GM12891 (cell line): ENCODE data around the gene UNC119.

Experiments
- DNase-seq: peaks from one replicate; pipeline ENCODE4 v3.0.0; 2011; ENCODE audit warnings: low spot score; ENCODE audit not compliant: insufficient read length
- FAIRE-seq: peaks from 2 replicates; lab custom pipeline; 2011; peaks lifted over from hg19 to GRCh38; lab: Jason Lieb, UNC
- PAX5 ChIP-seq: IDR thresholded peaks from 2 replicates; pipeline ENCODE4 v1.6.1; 2011; ENCODE audit warnings: low read length, moderate library complexity, mild to moderate bottlenecking; ENCODE audit not compliant: insufficient read depth, severe bottlenecking
- POLR2A ChIP-seq: IDR thresholded peaks from 2 replicates; pipeline ENCODE4 v1.6.1; 2011; ENCODE audit warnings: low read depth, low read length, control low read depth
- POLR2AphosphoS5 ChIP-seq: IDR thresholded peaks from 2 replicates; pipeline ENCODE4 v1.6.1; 2011; ENCODE audit warnings: low read depth, low read length, control low read depth
- POU2F2 ChIP-seq: IDR thresholded peaks from 2 replicates; pipeline ENCODE4 v1.6.1; 2011; ENCODE audit warnings: low read depth, mild to moderate bottlenecking, control low read depth, low read length, moderate library complexity
- SPI1 ChIP-seq: IDR thresholded peaks from 2 replicates; pipeline ENCODE4 v1.6.1; 2011; ENCODE audit warnings: low read depth, low read length, control low read depth
- TAF1 ChIP-seq: IDR thresholded peaks from 2 replicates; pipeline ENCODE4 v1.6.1; 2011; ENCODE audit warnings: low read depth, low read length, control low read depth

UNC119 gene

DNA sequence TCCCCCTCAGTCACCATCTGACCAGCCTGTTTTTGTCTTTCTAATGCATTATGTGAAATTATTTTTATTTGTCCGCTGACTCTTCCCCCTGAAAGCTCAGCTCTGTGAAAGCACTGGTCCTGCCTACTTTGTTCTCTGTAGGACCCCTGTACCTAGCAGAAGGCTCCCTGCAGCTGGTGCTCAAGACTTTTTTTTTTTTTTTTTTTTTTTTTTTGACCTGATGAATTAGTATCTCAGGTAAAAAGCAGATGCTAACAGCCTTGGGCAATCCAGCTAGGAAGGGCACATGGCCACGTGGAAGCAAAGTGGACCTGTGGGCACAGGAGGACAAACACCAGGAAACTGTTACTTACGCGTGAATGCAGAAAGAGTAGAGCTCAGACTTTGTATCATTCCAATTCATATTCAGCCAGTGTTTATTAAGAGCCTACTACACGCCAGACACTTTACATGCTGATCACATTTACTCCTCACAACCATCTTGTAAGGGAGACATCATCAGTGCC, 629 bp upstream of the UNC119 start:
- DNase-seq (no peak), FAIRE-seq (no peak)
- TF ChIP-seq PAX5 (no peak), POLR2A (no peak), POLR2AphosphoS5 (no peak), POU2F2 (no peak), TAF1 (no peak), SPI1 (no peak)

DNA sequence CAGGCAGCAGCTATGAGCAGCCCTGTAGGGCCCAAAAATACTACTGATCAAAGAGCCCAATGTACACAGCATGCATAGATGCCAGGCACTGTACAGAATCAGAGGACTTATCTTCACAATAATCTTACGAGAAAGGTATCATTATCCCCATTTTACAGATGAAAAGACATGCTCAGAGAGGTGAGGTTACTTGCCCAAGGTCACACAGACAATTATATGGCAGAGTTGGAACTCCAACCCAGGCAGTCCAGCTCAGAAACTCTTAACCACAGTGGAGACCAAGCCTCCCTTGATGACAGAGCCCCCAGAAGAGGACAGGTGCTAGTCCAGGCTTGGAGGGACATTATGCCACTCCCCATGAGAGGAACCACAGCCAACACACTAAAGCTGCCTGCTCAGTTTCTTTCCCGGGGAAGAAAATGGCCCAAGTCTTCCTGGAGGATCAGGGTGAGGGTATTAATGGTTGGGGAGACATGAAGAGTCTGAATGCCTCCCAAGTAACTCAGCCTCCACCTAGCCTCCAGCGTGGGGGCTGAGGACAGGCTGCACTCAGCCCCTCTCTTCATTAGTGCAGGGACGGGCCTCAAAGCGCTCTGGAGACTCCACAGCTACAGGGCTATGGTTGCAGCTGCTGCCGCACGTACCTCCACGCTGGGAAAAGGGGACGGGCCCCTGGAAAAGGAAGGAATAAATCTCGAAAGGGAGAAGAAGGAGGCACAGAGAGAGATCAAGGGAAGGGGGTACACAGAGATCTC, 826 bp downstream of the UNC119 start:
- TF ChIP-seq POLR2AphosphoS5: no peak
- no peak for TF ChIP-seq POU2F2
- DNase-seq: no peak
- no peak for FAIRE-seq

DNA sequence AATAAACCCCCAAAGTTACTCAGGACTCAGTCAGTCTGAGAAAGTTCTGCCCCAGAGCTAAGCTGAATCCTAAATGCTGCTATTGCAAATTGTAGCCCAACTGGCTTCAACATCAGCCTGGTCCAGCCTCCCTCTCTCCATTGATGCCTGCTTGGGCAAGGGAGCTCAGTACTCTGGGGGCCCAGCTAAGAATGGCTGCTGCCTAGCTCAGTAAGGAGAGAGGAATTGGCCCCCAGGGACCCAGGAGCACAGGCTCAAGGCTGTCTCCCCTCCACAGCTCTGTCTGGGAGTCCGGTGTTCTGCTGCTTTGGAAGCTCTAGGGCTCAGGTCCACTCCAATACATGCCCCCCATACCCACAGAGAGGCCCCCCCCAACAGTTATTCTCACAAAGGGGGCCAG, 1.6 kb downstream of the UNC119 start:
- no peak for TF ChIP-seq POLR2A
- no peak for TF ChIP-seq PAX5
- TF ChIP-seq SPI1: no peak
- TF ChIP-seq TAF1: no peak
- no peak for TF ChIP-seq POU2F2
- TF ChIP-seq POLR2AphosphoS5: no peak
- DNase-seq: no peak
- FAIRE-seq: no peak

DNA sequence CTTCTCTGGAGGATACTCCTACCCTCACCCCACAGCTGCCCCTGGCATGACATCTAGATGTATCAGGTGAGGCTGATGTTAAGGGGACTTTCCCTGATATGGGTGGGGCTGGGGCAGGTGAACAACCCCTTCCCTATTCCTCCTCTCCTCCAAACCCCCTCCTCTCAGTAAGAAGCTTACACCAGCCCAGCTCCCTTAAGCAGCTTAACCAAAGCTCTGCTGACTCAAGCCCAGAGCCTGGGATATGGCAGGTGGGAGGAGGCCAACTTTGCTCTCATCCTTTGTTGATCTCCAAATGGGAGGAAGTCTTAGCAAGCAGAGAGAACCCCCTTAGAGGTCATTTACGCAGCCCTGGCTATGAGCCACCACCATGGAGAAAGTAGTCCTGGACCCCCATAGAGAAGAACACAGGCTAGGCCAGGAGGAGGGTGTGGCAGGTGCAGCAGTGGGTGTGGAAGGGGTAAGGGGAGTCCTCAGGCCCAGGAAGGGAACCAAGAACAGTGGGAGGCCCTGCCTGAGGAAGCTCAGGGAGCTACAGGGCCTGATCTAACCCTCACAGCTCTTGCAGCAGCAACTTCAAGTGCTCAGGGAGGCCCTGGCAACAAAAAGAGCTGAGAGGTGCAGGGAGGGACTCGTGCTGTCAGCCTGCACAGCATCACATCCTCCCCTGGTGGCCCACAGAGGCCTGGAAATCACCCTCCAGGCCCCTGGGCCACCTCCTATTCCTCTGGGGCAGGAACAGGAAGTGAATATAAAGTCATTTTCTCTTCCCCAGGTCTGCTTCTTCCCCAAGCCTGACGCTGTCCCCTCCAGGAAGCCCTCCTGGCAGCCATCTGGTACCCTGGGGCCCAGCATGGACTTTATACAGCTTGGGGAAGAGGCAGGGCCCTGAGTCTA, 2.9 kb downstream of the UNC119 start:
- no peak for DNase-seq
- peak; percentile 69 for FAIRE-seq

DNA sequence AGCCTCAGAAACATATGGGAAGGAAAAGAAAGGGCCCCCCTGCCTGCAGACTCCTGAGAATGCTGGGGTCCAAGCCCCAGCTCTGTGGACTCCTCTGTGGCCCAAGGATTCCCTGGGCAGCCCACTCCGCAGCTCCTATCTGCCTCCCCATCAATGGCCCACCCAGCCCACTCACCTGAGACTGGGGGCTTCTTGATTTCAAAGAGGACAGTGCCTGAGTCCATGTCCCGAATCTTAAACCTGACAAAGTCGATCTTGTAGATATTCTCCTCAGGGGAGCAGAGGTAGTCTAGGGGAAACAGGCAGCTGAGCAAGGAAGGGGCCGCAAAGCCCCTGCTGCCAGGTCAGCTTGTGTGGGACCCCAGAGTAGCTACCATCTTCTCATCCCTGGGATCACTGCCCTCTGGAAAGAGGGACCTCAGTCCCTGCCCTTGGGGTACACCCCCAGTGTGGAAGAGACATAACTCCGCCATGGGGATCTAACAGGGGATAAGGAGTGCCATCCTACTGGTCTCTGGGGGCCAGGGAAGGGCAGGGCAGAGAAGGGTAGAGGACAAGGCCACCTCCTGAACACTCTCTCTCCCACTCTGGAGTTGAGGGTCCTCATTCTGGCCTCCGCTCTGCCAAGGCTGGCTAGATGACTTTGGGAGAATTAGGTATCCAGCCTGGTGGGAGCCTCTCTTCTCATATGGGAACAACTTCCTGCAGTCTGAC, 3.9 kb downstream of the UNC119 start:
- TF ChIP-seq POU2F2 (no peak), PAX5 (no peak), POLR2A (no peak), SPI1 (no peak)
- FAIRE-seq: peak; percentile 28

More for the DNA sequence above, 2.9 kb downstream of the UNC119 start:
- TF ChIP-seq POLR2AphosphoS5 (no peak), SPI1 (peak; percentile 80)

DNA sequence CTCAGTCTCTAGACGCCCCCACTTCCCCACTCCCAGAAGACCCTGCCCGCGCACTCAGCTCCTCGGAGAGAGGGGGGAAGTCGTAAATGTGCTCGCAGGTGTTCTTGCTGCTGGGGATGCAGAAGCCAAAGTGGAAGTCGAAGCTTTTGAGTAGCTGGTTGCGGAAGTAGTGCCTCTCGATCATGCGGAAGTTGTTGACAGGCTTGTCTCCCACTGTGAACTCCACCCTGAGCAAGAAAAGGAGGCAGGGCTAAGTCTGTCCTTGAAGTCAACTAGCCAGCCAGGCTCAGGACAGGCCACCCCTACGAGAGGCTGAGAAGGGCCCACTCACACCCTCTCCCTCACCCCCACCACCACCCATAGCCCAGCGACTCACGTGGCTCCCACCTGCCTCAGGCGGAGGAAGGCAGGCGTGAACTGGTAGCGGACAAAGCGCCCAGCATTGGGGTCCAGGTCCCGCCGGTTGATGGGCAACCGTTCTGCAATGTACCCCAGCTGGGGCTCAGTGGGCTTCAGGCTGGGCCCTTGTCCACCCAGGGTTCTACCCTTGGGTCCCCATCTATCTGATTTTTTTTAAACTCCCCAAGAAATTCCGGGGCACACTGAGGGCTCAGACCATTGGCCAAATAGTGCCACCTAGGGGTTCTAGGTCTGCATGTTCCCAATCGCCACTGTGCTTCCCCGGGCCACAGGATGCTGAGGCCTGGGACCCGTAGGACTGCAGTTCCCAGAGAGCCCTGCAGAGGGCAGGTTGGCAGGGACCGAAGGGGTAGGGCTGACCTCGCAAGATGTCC, 4.6 kb downstream of the UNC119 start:
- TF ChIP-seq POLR2AphosphoS5: no peak
- TF ChIP-seq POU2F2: no peak
- peak; percentile 24; the same call in 1 of the 2 replicates for TF ChIP-seq SPI1
- FAIRE-seq: peak; percentile 93

More for the DNA sequence above, 3.9 kb downstream of the UNC119 start:
- no peak for DNase-seq

DNA sequence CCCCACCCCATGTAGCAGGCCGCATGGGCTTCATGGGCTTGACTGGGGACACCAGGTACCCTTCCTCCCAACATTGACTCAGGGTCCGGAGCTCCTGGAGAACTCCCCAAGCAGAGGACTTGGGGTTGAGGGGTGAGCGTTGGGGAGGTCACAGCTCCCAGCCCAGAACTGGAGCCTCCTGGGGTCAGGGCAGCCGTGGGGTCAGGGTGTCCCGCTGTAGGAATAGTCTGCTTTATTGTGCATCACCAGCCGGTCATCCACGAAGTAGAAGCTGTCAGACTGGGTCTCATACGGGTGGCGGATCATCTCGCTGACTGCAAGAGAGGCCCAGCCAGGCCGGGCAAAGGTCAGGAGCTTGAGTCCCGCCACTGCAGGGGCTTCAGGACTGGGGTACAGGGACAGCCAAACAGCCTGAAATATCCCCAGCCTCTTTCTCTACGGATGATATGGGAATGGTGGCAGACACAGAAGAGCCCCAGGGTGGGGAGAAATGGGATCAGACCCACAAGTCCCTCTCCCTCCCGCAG, 5.3 kb downstream of the UNC119 start:
- DNase-seq: no peak
- TF ChIP-seq PAX5 (no peak), POLR2AphosphoS5 (no peak), POU2F2 (no peak), SPI1 (no peak), TAF1 (no peak), POLR2A (no peak)
- FAIRE-seq: no peak

More for the DNA sequence above, 4.6 kb downstream of the UNC119 start:
- DNase-seq: peak; percentile 75

DNA sequence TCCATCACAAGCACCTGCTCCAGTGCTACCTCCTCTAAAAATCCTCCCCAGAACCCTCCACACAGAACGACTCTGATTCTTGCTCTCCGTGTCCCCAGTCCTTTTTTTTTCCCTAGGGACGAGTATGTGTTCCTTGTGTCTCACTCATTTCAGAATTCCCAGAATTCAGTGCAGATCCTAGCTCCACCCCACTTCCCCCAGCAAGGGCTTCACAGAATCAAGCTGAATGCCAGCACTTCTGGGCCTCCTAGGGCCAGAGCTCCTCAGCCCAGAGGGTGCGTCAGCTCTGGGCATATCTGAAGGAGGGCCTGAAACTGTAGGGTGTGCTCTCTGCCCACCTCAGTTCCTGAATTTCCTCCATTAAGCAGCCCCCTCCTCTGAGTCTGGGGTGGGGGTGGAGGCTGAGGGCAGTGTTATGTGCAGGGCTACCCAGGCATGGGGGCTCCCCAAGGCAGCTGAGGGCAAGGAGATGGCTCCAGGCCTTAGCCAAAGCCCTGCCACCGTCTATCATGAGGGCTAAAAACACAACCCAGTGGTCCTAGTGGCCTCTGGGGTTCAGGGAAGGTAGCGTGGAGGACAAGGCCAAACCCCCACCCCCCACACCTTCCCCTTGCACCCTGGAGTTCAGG, 6.5 kb downstream of the UNC119 start:
- no peak for FAIRE-seq
- DNase-seq: no peak
- no peak for TF ChIP-seq PAX5
- no peak for TF ChIP-seq SPI1
- TF ChIP-seq POU2F2: no peak
- TF ChIP-seq TAF1: no peak

DNA sequence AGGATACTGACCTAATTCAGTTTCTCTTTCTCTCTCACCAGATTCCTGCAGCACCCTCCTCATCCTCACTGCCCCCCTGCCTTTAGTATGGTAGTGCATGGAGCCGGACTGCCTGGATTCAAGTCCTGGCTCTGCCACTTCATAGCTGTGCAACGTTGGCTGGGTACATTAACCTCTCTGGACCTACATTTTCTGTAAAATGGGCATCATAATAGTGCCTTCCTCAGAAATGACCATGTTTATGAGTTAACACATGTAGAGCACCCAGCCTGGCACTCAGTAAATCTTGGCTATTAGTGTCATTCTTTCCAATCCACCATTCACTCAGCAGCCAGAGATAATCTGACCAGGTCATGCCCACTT, 7.3 kb downstream of the UNC119 start:
- DNase-seq: no peak
- TF ChIP-seq POLR2AphosphoS5: no peak
- no peak for TF ChIP-seq POLR2A
- no peak for FAIRE-seq
